HTR-8/SVneo (cell line): ENCODE measurements around the gene TAS2R41.

Experiments
- DNase-seq: peaks from one replicate; pipeline ENCODE4 v3.0.0; 2011; ENCODE audit warnings: low spot score, mixed read lengths; ENCODE audit not compliant: insufficient read length
- FAIRE-seq: peaks from 2 replicates; lab custom pipeline; 2011; peaks lifted over from hg19 to GRCh38; lab: Jason Lieb, UNC

The TAS2R41 gene

DNA sequence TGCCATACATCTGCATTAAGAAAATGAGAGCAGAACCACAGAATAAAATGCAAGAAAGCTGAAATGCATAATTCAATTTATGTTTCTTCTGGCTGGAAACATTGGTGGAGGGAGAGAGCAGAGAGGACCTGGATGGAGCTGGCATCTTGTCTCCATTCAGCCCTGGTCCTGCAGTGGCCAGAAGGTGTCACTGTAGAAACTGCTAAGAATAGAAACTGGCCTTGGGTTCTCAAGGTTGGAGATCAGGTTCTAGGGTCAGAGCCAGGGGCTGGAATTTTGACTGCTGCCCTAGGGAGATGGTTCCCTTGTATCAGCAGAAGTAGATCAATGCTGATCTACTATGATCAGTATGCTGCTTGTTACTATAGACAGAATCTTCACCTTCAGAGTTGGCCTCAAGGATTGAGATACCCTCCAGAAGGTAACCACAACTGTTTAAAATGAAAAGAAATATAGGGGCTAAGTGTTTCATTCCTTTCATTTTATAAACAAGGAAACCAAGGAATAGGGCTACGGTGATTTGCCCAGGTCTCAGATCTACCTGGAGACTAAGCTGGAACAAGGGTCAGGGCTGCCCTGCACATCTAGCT is 13.1 kb downstream of the TAS2R41 start:
- peak; percentile 4 for DNase-seq
- FAIRE-seq = no peak

DNA sequence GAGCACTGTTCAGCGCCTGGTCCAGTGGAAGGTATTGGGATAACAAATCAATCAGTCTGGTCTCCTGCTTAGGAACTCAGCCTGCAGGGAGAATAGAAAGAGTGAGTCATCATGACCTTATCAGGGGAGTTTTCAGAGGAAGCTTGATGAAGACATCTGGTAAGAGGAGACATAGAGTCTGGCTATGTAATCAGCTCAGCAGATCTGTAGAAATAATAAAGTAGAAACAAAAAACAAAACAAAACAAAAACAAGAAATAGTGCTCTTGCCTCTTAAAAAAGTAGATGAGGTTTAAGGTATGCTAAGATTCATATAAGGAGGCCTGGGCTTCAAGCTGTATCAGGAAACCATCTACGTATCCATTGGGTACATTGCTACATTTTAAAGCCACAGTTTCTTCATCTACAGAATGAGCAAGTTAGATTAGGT is 14.4 kb downstream of the TAS2R41 start:
- FAIRE-seq (no peak), DNase-seq (peak; percentile 54)

- DNase-seq = no peak
- no peak for FAIRE-seq
Measured at GRCh38 chr7:143492799-143493739, 15.4 kb downstream of the TAS2R41 start.

- no peak for FAIRE-seq
- no peak for DNase-seq
Measured at GRCh38 chr7:143493751-143494150, 16.1 kb downstream of the TAS2R41 start.

DNA sequence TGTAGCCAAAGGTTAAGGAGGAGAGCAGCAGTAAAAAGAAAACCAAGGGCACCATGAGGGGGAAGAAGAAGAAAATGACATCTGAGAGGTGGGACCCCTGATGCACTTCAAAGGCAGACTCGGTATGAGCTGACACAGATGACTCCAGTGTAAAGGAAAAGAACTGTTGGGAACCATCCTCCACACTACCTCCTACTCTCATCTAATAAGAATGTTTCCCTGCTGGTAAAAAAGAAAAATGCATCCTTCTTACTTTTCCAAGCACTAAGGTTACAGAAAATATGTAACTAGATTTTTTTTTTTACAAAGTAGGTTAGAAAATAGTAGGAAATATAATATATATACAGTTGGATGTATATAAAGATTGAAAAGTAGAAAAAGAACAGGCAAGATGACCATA is 16.9 kb downstream of the TAS2R41 start:
- FAIRE-seq (no peak), DNase-seq (no peak)

DNA sequence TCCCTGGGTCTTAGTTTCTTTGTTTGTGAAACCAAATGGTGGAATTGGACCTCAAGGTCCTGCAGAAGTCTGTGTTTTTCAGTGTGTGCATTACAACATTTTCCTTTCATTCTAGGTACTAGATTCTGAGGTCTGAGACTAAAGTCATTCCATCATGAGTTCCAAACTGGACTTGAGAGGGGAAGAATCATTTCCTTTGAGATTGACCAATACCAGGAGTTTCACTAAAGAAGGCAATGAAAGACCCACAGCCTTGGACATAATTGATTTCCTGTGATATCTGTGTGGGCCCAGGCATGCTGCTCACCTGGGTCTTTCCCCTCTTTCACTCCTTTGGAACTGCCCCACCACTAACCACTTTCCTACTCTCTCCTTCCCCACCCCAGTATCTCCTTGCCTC is 18.2 kb downstream of the TAS2R41 start:
- no peak for FAIRE-seq
- DNase-seq = no peak

DNA sequence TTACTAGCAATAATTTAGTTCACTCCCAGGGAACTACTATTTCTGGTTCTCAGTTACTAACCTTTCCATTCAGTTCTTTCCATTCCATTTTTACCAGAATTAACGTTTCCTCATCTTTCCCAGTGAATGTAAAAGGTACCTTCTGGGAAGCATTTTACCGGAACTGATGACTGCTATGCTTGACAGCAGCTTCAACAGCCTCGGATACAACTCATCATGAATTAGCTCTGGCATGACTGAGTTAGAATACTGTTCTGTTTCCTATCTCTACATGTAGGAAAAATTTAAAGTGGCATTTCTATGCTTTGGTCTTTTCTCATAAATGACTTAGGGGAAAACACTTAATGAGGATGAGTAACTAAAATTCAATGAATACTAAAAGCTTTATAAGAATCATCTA is 18.6 kb downstream of the TAS2R41 start:
- FAIRE-seq (no peak), DNase-seq (no peak)

DNA sequence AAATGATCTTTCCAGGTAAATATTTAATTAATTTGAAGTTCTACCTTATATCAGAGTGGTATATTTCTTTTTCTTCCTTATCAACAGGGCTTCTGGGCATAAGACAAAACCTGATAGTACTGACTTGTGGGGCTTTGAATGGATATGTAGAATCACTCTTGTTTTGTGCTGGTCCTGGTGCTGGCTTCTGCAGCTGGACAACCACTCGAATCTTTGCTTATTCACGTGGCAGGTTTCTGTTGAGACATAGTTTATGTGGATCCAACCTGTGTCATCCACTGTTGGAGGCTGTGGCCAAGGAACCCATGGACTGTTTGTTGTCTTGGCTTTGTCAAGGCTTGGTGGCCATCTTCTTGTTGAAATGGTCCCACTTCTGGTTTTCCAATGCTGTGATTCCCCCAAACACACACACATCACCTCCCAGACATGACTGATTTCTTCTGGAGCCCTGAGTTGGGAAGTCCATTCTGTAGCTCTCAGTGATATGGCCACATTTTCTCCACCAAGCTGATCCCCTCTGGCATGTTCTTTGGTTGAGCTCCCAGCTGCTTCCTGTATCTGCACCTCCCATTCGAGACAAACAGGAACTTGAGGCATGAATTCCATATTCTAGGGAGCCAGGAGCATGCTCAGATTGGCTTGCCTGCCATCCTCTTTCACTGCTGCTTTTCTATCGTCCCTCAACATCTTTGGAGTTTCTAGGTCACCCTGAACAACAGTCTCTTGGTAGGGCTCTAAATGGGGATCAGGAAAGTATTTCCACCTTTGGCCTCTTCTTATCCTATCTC is 19.5 kb downstream of the TAS2R41 start:
- FAIRE-seq (no peak), DNase-seq (no peak)

DNA sequence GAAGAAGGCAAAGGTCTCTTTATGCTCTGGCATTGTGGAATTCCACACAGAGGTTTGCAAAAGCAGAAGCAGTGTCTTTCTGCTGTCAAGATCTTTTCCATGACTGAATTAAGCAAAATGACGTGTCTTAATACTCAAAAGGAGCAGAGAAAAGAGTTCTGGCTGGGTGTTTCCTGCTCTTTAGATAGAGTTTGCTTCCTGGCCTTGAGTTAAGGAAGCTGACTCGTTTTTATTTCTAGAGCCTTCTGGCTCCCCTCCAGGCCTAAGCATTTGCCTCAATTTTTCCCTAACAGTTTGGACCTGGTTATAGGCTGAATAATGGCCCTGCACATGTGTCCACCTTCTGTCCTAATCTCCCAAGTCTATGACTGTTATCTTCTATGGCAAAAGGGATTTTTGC is 21.6 kb downstream of the TAS2R41 start:
- DNase-seq (no peak), FAIRE-seq (no peak)

GRCh38 chr7:143499743-143500348 is 22.2 kb downstream of the TAS2R41 start:
- FAIRE-seq (no peak), DNase-seq (no peak)

- FAIRE-seq = no peak
- DNase-seq = no peak
Measured at GRCh38 chr7:143503261-143503660, 25.6 kb downstream of the TAS2R41 start.

DNA sequence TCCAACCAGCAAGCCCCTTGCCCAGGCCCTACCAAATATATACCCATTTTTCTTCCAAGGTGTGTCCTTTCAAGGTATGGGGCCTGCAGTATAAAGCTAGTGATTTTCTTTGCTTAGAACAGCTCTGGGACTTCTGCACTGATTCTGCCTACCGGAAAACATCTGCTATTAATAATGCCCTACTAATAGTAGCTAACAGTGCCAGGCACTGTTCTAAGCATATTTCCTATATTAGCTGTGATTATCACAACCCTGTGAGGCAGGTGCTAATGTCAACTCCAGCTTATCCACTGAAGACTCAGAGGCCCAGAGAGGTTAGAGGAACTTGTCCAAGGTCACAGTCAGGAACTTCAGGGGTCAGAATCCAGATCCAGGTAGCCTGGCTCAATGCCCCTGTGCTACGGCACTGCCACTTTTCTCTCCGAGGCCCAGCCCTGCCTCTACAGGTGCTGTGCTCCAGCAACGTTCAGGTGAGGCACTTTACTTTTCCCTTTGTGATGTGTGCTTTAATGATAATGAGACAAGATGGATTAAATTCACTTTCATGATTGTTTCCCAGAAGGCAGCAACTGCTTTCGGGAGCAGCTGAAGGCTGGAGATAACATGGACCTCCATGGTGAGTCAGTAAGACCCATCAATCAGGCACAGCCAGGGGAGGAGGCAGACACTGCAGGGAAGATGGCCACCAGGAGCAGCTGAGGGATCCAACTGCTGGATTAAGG is 26.7 kb downstream of the TAS2R41 start:
- no peak for DNase-seq
- no peak for FAIRE-seq

DNA sequence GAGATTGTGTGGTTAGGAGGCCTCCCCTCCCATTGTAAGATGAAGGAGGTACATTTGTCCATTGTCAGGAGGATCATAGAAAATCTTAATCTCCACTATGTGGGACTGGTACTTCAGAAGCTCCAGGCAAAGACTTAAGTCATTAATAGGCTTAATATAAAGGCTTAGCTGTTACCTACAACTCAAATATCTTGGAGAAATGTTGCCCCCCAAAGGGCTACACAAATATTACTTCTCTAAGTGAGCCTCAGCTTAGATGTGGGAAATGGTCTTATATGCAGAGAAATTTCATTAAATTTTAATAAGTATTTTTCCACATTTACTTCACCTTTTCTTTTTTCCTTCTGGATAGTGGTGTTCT is 27.2 kb downstream of the TAS2R41 start:
- FAIRE-seq (no peak), DNase-seq (no peak)

DNA sequence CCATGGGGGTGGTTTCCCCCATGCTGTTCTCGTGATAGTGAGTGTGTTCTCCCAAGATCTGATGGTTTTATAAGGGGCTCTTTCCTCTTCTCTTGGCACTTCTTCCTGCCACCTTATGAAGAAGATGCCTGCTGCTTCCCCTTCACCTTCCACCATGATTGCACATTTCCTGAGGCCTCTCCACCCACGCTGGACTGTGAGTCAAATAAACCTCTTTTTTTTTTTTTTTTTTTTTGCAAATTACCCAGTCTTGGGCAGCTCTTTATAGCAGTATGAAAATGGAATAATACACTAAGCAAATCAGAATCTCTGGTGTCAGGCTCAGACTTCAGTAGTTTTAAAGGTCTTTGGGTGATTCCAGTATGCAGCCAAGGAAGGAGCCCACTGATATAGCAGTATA is 28.2 kb downstream of the TAS2R41 start:
- FAIRE-seq (no peak), DNase-seq (no peak)

- FAIRE-seq (no peak), DNase-seq (no peak)
Measured at GRCh38 chr7:143507094-143507518, 29.4 kb downstream of the TAS2R41 start.

DNA sequence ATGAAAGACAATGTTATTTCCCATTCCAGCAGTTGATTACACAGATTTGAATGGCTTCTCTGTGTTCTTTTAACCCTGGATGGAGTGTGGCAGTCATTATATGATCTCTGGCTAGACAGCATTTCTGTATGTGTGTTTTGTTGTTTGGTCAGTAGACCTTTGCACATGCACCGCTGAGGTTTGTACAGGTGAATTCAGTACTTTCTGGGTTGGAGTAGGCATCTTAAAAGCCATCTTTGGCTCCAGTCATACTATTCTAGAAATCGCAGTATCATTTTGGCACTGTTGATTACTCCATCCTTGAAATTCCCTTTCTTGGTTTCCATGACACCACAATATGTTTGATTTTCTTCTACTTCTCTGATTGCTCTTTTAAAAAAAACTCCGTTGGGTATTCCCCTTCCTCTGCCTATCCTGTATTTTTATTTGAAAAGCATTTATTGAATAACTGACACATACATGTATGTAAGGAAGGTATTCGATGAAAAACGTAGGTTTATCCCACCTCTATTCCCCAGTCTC is 29.9 kb downstream of the TAS2R41 start:
- no peak for FAIRE-seq

GRCh38 chr7:143510854-143511592 is 33.4 kb downstream of the TAS2R41 start:
- FAIRE-seq = no peak
- no peak for DNase-seq

More for the DNA sequence above, 29.9 kb downstream of the TAS2R41 start:
- no peak for DNase-seq

DNA sequence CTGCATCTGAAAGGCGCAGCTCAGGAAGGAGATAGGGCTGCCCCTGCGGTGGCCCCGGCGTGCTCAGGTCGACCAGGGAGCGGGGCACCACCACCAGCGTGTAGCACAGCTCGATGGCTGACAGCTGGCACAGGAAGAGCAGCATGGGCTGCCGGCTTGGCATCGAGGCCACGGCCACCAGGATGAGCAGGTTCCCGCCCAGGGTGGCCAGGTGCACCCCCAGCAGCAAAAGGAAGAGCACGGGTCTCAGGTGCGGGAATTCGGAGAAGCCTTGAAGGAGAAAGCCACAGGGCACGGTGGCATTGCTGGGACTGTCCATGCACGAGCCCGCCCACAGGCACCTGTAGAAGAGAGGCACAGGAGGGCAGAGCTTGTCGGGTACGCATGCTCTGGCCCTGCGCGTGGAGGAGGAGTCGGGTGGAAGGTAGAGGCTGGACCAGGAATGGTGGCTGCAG is 33.9 kb downstream of the TAS2R41 start:
- DNase-seq (no peak), FAIRE-seq (no peak)
